ENCODE results near the gene ADPGK.
"Not testable (repeated sequence)": the region's sequence is repeated elsewhere in the genome, so short reads cannot be mapped to it uniquely, and the experiment has no call there.

The ADPGK gene

DNA sequence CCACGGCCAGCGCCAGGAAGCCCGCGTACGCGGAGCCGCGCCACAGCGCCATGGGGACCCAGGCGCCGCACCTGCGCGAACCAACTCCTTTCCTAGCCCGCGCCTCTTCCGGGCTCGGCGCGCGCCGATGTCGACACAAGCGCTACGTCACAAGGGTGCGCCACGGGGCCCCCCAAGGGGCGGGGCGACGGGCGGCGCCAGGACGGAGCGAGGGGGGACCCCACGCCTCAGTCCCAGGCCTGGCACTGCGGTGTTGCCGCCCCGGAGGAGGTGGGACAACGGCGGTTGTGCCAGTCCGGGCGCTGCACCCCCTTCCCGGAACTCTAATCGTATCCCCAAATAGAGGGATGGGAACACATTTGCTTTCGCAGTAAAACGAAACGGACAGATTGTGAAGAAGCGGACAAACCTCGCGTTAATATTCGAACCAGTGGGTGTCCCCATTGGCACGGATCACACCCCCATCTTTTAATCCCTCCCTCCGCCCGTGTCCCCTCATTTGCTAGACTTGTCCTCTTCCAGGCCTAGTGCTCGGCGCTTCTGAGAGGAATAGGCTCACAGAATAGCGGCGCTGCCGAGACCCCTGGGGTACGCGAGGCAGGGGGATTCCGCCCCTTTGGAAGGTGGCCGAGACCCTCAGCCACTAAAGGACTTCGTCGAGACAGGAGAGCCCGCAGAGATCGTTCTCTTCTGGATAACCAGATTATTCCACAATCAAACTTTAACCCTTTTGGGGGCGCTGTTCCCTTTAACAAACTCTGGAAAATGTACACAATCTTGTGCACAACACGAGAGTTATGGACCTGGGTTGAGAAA, at the start of gene ADPGK:
Gene ADPGK, minus strand, starts transcription at position 119 of the 816 bp plus-strand sequence. Its CDS starts 67 bp downstream, at position 52.
- Mint-ChIP-seq H3K9me3 (no peaks in the 10 kb centered on the region), H3K36me3 (ENCODE audit: low read depth) (peaks cover 38% of the 10 kb centered on the region), H3K27me3 (no peaks in the 10 kb centered on the region), H3K27ac (peak within 1 kb of the TSS; percentile 97), H3K4me3 (peak within 1 kb of the TSS; percentile 87), H3K4me1 (ENCODE audit: low read depth) (peaks cover 71% of the 10 kb centered on the region)
- peak; percentile 99 for DNase-seq

DNA sequence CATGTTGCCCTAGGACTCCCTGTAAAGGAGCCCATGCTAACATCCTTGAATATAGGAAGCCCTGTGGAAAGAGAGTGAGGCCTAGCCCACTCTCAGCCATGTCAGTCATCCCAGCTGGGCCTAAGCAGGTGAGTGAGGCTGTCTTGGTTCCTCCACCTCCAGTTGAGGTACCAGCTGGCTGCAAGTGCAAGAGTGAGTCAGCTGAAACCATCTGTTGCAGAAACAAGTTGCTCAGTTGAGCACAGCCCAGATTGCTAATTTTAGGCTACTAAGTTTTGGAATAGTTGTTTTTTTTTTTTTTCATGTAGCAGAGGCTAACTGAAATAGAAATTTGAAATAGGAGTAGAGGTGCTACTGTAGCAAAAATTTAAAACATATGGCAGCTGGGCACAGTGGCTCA, 43.7 kb upstream of the ADPGK start:
- H3K27me3 Mint-ChIP-seq, result peaks cover 18% of the 10 kb centered on the region
- H3K4me1 Mint-ChIP-seq (ENCODE audit: low read depth), result no peaks in the 10 kb centered on the region

DNA sequence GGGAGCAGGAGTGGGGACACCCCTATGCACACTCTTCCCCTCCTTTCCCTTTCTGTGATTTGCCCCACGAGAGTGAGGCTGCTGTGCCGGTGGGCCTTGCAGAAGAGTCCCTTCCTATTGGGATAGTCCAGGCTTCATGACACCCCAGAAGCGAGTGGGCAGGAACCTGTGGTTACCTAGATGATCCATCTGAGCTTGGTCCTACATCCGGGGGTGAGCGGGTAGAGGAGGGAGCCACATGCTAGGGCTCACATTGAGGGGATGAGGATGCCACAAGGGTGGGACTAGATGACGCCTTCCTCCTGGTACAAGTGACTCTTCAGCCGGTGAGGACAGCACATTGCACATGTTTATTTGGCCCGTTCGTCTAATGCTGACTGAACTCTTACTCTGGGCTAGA, 43.1 kb upstream of the ADPGK start:
- H3K36me3 Mint-ChIP-seq (ENCODE audit: low read depth), result no peaks in the 10 kb centered on the region
- H3K9me3 Mint-ChIP-seq, result no peaks in the 10 kb centered on the region
- H3K27ac Mint-ChIP-seq, result no peak overlapping the region

More for the DNA sequence above, 43.7 kb upstream of the ADPGK start:
- no peaks in the 10 kb centered on the region for H3K36me3 Mint-ChIP-seq (ENCODE audit: low read depth)
- H3K27ac Mint-ChIP-seq, result no peak overlapping the region
- no peaks in the 10 kb centered on the region for H3K9me3 Mint-ChIP-seq
- no peak overlapping the region for H3K4me3 Mint-ChIP-seq
- no peak for DNase-seq

DNA sequence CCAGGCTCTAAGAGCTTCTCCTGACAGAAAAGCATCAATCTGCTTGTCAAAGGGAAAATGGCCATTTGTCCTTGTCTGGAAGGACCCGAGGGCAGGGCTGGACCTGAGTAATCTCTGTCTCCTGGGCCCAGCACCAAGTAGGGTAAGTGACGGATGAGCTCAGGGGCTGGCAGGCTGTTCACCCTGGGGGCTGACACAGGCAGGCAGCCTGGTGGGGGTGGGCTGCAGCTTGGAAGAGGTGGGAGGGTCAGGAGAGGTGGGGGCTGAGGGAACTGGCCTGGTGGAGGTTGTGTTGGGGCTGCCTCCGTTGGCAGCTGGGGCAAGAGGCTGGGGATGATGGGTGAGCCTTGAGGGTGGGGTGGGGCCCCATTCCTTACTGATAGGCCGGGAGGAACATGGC, 42.3 kb upstream of the ADPGK start:
- Mint-ChIP-seq H3K36me3 (ENCODE audit: low read depth) (no peaks in the 10 kb centered on the region), H3K9me3 (no peaks in the 10 kb centered on the region), H3K27ac (no peak overlapping the region), H3K4me3 (no peak overlapping the region), H3K4me1 (ENCODE audit: low read depth) (no peaks in the 10 kb centered on the region), H3K27me3 (peaks cover 14% of the 10 kb centered on the region)
- DNase-seq, result no peak

More for the DNA sequence above, 43.1 kb upstream of the ADPGK start:
- no peak for DNase-seq
- peaks cover 18% of the 10 kb centered on the region for H3K27me3 Mint-ChIP-seq
- no peaks in the 10 kb centered on the region for H3K4me1 Mint-ChIP-seq (ENCODE audit: low read depth)
- H3K4me3 Mint-ChIP-seq, result no peak overlapping the region

DNA sequence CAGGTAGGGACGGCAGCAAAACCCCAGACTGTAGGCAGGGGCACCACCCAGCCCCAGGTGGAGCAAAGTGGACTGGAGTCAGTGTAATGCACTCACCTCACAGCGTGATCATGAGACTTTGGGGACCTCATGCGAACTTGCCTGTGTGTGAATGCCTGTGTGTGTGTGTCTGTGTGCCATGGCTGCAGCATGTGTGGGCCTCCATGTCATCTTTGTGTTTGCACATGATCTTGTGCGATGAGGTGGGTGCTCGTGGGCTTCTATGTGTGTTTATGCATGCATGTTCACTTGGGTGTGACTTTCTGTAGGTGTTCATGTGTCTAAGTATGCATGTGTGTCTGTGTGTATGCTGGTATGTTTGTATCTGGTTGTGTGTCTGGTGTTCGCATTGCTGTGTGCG, 41.2 kb upstream of the ADPGK start:
- H3K9me3 Mint-ChIP-seq, result no peaks in the 10 kb centered on the region
- no peak for DNase-seq
- no peak overlapping the region for H3K4me3 Mint-ChIP-seq
- H3K4me1 Mint-ChIP-seq (ENCODE audit: low read depth), result no peaks in the 10 kb centered on the region
- peaks cover 8% of the 10 kb centered on the region for H3K27me3 Mint-ChIP-seq
- no peak overlapping the region for H3K27ac Mint-ChIP-seq
- no peaks in the 10 kb centered on the region for H3K36me3 Mint-ChIP-seq (ENCODE audit: low read depth)

DNA sequence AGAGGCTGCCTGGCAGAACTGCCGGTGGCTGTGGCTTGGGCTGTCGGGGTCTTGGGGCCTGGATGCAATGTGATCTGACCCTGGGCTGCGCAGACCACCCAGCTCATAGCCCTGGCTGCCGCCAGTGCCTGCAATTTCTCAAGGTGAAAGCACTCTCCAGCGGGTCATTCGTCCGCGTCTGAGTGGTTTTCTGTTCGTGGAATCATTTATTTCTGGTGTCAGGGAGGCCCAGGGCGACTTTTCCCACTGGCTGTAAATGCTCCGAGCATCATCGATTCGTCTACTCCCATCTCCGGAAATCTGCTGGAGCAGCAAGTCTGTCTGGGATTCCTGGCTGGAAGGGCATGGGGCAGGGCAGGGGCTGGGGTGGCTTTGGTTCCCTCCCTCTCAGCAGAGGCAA, 40.6 kb upstream of the ADPGK start:
- Mint-ChIP-seq H3K4me1 (ENCODE audit: low read depth) (no peaks in the 10 kb centered on the region), H3K4me3 (no peak overlapping the region), H3K9me3 (no peaks in the 10 kb centered on the region), H3K36me3 (ENCODE audit: low read depth) (no peaks in the 10 kb centered on the region), H3K27ac (no peak overlapping the region), H3K27me3 (peaks cover 3% of the 10 kb centered on the region)
- DNase-seq, result no peak

DNA sequence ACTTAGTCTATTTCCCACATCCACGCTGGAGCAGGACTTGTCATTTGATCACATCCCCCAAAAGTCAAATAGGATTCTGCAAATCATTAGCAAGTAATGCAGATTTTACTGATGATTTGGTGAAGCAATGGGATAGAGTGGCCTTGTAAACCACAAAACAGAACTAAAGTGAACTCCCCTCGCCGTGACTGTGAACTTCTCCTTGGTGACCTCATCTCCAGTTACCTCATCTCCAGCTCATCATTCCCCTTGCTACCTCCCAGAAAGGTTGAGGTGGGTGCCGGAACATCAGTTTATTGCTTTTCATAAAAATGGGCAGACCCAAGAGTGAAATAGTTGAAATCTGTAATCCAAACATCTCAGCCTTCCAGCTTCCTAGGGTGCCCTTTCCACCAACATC, 36.7 kb upstream of the ADPGK start:
- DNase-seq, result no peak
- Mint-ChIP-seq H3K27me3 (peaks cover 3% of the 10 kb centered on the region), H3K36me3 (ENCODE audit: low read depth) (no peaks in the 10 kb centered on the region), H3K27ac (no peak overlapping the region), H3K4me3 (no peak overlapping the region), H3K9me3 (no peaks in the 10 kb centered on the region), H3K4me1 (ENCODE audit: low read depth) (no peaks in the 10 kb centered on the region)

DNA sequence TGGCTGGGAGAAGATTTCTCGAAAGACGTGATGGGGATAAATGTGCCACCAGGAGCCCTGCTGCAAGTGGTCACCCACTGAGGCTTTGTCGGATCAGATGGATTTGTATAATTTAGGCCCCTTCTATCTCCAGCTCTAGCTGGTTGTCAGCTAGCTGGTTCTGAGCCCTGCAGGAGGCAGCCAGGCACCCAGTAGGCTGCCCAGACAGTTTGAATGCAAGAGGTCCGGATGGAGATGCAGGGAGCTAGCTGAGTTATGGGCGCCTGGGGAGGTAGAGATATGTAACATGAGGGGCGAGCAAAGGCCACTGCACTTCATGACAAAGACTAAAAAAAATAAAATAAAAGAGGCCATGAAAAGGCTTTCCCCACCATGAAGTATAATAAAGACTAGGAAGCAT, 35.1 kb upstream of the ADPGK start:
- H3K4me1 Mint-ChIP-seq (ENCODE audit: low read depth), result no peaks in the 10 kb centered on the region
- H3K4me3 Mint-ChIP-seq, result no peak overlapping the region
- H3K9me3 Mint-ChIP-seq, result no peaks in the 10 kb centered on the region
- H3K27ac Mint-ChIP-seq, result no peak overlapping the region
- peaks cover 3% of the 10 kb centered on the region for H3K27me3 Mint-ChIP-seq
- no peak for DNase-seq
- H3K36me3 Mint-ChIP-seq (ENCODE audit: low read depth), result no peaks in the 10 kb centered on the region

DNA sequence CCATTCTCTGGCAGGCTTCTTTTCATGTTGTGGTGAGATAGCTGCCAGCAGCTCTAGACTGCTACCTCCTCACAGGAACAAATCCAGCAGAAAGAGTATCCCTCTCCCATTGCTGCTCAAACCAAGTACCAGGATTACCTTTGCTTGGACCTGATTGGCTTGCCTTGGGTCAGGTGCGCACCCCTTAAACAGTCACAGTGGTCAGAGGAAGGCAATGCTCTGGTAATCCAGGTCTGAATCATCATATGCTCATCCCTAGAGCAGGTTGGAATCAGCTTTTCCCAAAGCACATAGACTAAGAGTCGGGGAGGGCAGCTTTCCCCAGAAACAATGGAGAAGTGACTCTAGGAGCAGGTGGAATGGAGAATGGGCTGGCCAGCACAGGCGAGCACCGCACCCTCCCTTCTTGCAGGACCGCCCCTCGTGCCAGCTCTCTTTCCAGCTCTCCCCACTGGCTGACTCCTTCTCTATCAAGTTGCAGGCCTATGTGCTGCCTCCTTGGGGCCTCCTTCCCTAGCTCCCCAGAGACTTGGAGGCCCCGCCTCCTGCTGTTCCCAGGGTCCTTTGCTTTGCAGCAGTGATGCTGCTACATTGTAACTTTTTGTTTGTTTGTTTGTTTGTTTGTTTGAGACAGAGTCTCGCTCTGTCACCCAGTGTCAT, 29.9 kb upstream of the ADPGK start:
- Mint-ChIP-seq H3K27ac (no peak overlapping the region), H3K4me3 (no peak overlapping the region), H3K27me3 (peaks cover 3% of the 10 kb centered on the region), H3K4me1 (ENCODE audit: low read depth) (peaks cover 7% of the 10 kb centered on the region), H3K9me3 (no peaks in the 10 kb centered on the region), H3K36me3 (ENCODE audit: low read depth) (no peaks in the 10 kb centered on the region)
- DNase-seq, result no peak

DNA sequence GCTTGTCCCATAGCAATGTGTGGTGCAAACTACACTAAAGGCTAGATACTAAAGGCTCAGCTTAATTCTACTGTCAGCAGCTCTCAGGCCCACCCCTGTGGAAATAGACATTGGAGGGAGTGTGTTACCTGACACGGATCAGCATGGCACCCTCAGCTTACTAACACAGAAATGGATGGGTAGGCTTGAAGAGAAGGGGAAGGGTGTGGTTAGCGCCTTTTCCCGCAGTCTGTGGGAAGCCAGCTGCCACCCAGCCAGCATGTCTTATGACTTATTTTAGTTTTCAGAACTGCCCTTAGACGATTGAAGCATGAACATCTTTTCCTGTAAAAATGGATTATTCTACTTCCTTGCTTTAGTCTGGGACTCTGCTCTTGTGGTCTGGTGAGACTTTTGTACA, 25.8 kb upstream of the ADPGK start:
- Mint-ChIP-seq H3K36me3 (ENCODE audit: low read depth) (no peaks in the 10 kb centered on the region), H3K4me1 (ENCODE audit: low read depth) (peaks cover 9% of the 10 kb centered on the region), H3K27me3 (peaks cover 8% of the 10 kb centered on the region), H3K4me3 (no peak overlapping the region), H3K9me3 (no peaks in the 10 kb centered on the region), H3K27ac (no peak overlapping the region)
- DNase-seq, result no peak

DNA sequence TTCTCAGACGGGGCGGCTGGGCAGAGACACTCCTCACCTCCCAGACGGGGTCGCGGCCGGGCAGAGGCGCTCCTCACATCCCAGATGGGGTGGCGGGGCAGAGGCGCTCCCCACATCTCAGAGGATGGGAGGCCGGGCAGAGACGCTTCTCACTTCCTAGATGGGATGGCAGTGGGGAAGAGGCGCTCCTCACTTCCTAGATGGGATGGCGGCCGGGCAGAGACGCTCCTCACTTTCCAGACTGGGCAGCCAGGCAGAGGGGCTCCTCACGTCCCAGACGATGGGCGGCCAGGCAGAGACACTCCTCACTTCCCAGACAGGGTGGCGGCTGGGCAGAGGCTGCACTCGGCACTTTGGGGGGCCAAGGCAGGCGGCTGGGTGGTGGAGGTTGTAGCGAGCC, 23.8 kb upstream of the ADPGK start:
- not testable (repeated sequence) for DNase-seq; H3K9me3 Mint-ChIP-seq; H3K4me3 Mint-ChIP-seq; H3K4me1 Mint-ChIP-seq (ENCODE audit: low read depth); H3K27ac Mint-ChIP-seq; H3K36me3 Mint-ChIP-seq (ENCODE audit: low read depth)
- peaks cover 11% of the 10 kb centered on the region for H3K27me3 Mint-ChIP-seq

DNA sequence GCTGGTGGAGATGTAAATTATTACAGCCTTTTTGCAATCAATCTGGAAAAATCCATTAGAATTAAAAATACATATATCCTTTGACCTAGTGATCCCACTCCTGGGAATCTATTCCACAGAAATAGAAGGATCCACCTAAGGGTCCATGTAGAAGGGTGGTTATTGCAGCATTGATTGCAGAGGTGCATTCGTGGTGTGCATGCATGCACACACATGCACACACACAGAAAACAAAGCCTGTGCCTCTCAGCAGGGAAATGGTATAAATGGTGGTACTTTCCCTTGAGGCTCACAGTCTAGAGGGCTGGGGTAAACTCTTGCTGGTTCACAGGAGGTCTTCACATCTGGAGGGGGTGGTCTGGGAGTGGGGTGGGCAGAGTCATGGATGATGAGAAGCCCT, 19.4 kb upstream of the ADPGK start:
- Mint-ChIP-seq H3K4me1 (ENCODE audit: low read depth) (peaks cover 2% of the 10 kb centered on the region), H3K27ac (no peak overlapping the region), H3K4me3 (no peak overlapping the region), H3K27me3 (peaks cover 38% of the 10 kb centered on the region), H3K36me3 (ENCODE audit: low read depth) (no peaks in the 10 kb centered on the region), H3K9me3 (no peaks in the 10 kb centered on the region)
- no peak for DNase-seq

DNA sequence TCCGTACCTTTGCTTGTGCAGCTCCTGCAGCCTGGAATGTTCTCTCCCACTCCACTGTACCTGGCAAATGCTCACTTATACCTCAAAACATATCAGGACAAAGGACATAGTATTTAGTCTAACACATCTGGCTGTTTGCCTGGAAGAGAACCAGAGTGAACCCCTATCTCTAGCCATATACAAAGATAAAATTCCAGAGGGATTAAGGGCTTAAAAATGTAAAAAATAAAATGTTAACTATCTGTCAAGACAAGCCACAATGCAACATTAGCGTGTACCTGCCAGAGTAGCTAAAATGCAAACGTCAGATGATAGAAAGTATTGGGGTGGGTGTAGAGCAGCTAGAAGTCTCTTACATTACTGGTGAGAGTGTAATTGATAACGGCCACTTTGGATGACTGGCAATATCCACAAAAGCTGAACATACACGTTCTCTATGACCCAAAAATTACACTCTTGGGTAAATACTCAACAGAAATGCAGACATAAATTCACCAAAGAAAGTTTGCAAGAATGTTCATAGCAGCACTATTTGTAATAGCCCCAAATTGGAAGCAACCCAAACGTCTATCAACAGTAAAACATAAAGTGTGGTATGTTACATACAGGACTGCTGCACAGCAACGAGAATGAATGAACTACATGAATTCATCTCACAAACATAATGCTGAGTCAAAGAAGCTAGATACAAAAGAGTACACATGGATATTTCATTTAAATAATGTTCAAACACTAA, 18.2 kb upstream of the ADPGK start:
- no peak overlapping the region for H3K27ac Mint-ChIP-seq
- H3K9me3 Mint-ChIP-seq, result no peaks in the 10 kb centered on the region
- no peak overlapping the region for H3K4me3 Mint-ChIP-seq
- DNase-seq, result no peak
- no peaks in the 10 kb centered on the region for H3K36me3 Mint-ChIP-seq (ENCODE audit: low read depth)
- H3K27me3 Mint-ChIP-seq, result peaks cover 46% of the 10 kb centered on the region
- peaks cover 8% of the 10 kb centered on the region for H3K4me1 Mint-ChIP-seq (ENCODE audit: low read depth)

DNA sequence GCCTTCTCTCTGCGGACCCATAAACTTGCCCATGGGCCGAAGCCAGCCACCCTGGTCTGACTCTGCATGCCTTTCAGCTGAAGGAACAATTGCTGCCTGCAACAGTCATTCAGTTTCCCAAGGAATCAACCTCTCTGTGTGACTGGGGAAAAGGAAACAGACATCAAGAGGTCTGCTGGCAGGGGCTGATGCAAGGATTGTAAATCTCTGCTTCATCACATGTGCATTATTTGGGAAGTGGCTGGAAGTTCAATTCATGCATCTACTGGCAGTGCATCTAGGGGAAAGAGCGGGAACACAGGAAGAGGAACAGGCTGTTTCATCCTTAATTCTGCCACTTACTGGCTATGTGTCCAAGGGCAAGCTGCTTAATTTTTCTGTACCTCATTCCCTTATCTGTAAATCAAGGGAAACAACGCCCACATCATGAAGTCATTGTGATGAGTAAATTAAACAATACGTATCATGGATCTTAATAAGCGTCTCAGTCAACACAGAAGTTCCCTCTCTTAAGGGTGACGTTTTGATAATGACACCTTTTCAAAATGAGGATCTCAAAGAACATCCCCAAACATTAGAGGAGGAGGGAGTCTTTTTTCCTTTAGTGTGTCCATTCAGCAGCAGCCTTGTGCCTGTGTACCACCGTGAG, 17.4 kb upstream of the ADPGK start:
- H3K27me3 Mint-ChIP-seq, result peaks cover 53% of the 10 kb centered on the region
- no peaks in the 10 kb centered on the region for H3K9me3 Mint-ChIP-seq
- H3K27ac Mint-ChIP-seq, result no peak overlapping the region

More for the DNA sequence above, 17.4 kb upstream of the ADPGK start:
- Mint-ChIP-seq H3K4me1 (ENCODE audit: low read depth) (peaks cover 13% of the 10 kb centered on the region), H3K4me3 (no peak overlapping the region), H3K36me3 (ENCODE audit: low read depth) (no peaks in the 10 kb centered on the region)
- DNase-seq, result no peak

Measured in activated T-cell treated with anti-CD3 and anti-CD28 coated beads, Interleukin-2, amount 50 U/mL, for 24 hours (primary cell).